Body of pancreas (tissue), 4 donors: Measurements from ENCODE around the gene DNM3.

Source experiments
- POLR2A ChIP-seq, 3 donors: fragments of 450-650 bp; IDR thresholded peaks; one replicate each; pipeline ENCODE4 v1.6.1; 2016; ENCODE audit warnings: antibody characterized with exemption in 3 of 3, mild to moderate bottlenecking in 2 of 3
- TF ChIP-seq, protein P1 (sequence below), 7 experiments: fragments of 450-650 bp in 4 of 7; fragments of 200-600 bp in 3 of 7; sonication (generic) in 3 of 7; IDR thresholded peaks; one replicate each; pipeline ENCODE4 v1.5.1; 2016 to 2019; ENCODE audit warnings: antibody characterized with exemption in 7 of 7

GRCh38 chr1:172005856-172006255, 164.6 kb downstream of the DNM3 start:
- TF ChIP-seq, protein P1, sequence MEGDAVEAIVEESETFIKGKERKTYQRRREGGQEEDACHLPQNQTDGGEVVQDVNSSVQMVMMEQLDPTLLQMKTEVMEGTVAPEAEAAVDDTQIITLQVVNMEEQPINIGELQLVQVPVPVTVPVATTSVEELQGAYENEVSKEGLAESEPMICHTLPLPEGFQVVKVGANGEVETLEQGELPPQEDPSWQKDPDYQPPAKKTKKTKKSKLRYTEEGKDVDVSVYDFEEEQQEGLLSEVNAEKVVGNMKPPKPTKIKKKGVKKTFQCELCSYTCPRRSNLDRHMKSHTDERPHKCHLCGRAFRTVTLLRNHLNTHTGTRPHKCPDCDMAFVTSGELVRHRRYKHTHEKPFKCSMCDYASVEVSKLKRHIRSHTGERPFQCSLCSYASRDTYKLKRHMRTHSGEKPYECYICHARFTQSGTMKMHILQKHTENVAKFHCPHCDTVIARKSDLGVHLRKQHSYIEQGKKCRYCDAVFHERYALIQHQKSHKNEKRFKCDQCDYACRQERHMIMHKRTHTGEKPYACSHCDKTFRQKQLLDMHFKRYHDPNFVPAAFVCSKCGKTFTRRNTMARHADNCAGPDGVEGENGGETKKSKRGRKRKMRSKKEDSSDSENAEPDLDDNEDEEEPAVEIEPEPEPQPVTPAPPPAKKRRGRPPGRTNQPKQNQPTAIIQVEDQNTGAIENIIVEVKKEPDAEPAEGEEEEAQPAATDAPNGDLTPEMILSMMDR (IDR thresholded peaks at IDR 0.05): no peak
- peak in 1 of 3 donors; percentile 6 for TF ChIP-seq POLR2A (IDR thresholded peaks at IDR 0.05)
